SK-N-SH (cell line): Measurements from ENCODE around the gene GDAP2.

Experiments
- CHD2 ChIP-seq: fragments of 150-350 bp; IDR thresholded peaks from 2 replicates; pipeline ENCODE4 v1.6.1; 2018; ENCODE audit warnings: low read length; ENCODE audit not compliant: partially characterized antibody
- CTCF ChIP-seq: fragments of 200-600 bp; sonication (generic); IDR thresholded peaks from 2 replicates; pipeline ENCODE4 v1.6.1; 2017; ENCODE audit warnings: antibody characterized with exemption, mild to moderate bottlenecking, moderate library complexity
- EP300 ChIP-seq, 2 experiments: IDR thresholded peaks; 2 replicates each; pipeline versions ENCODE4 v1.4.0 to v1.6.1; 2012; ENCODE audit warnings: borderline replicate concordance in 1 of 2, low read depth in 1 of 2, low read length in 1 of 2
- FOXJ3 ChIP-seq: sonication (generic); formaldehyde crosslinking; IDR thresholded peaks from 2 replicates; pipeline ENCODE4 v1.5.1; 2020; ENCODE audit warnings: mild to moderate bottlenecking, missing genetic modification reagents
- MXI1 ChIP-seq: IDR thresholded peaks from 2 replicates; pipeline ENCODE4 v1.6.1; 2012; ENCODE audit warnings: mild to moderate bottlenecking, low read depth, low read length, improper control_type of control experiment
- POLR2AphosphoS5 ChIP-seq: IDR thresholded peaks from 2 replicates; pipeline ENCODE4 v1.6.1; 2012; ENCODE audit warnings: low read depth, low read length
- USF1 ChIP-seq: IDR thresholded peaks from 2 replicates; pipeline ENCODE4 v1.4.0; 2012; ENCODE audit warnings: low read depth, borderline replicate concordance
- USF2 ChIP-seq: fragments of 150-350 bp; IDR thresholded peaks from 2 replicates; pipeline ENCODE4 v1.6.1; 2017; ENCODE audit warnings: antibody characterized with exemption, low read length, low read depth, borderline replicate concordance

- TF ChIP-seq CTCF: no peak
- TF ChIP-seq EP300 (IDR thresholded peaks at IDR 0.05; ENCODE audit: borderline replicate concordance in 1 of 2, low read depth in 1 of 2, low read length in 1 of 2): no peak
- no peak for TF ChIP-seq POLR2AphosphoS5
- no peak for TF ChIP-seq MXI1
- no peak for TF ChIP-seq CHD2
- no peak for TF ChIP-seq USF2
- no peak for TF ChIP-seq USF1
- no peak for TF ChIP-seq FOXJ3 (CRISPR knock-in tag)
Observed at GRCh38 chr1:117905019-117905418, 24.4 kb downstream of the GDAP2 start.
